ENCODE measurements around the gene KCNJ10. TPM values are rescaled to one million over a fixed set of nuclear protein-coding genes. Genes with fewer than 3 reads are reported as not detected.

KCNJ10 gene
- polyA plus RNA-seq, 1 donor (not counting 4 experiments of a cell fraction or from before 2014, with no cell fraction given) = not detected

DNA sequence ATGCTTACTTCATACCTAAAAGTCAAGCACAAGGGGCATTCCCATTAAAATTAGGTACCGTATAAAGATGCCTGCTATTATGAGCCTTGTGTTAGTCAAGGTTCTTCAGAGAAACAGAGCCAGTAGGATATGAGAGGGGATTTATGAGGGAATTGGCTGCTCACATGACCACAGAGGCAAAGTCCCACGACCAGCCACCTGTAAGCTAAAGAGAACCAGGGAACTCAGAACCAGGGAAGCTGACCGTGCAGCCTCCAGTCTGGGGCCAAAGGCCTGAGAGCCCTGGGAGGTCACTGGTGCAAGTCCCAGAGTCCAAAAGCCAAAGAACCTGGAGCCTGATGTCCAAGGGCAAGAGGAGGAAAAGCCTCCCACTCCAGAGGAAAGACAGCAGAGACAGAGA, 58.2 kb downstream of the KCNJ10 start:
- FAIRE-seq = no peak
- no peaks in the 10 kb centered on the region for H3K27me3 ChIP-seq (ENCODE audit: control insufficient read depth, extremely low read depth, insufficient read depth, low read length)
- peaks cover 3% of the 10 kb centered on the region for H3K4me1 ChIP-seq (ENCODE audit: control insufficient read depth, extremely low read depth, insufficient read depth, low read length)
- no peak overlapping the region for H3K9ac ChIP-seq (ENCODE audit: control insufficient read depth, extremely low read depth, insufficient read depth, low read length)
- H3K4me2 ChIP-seq (ENCODE audit: control insufficient read depth, extremely low read depth, insufficient read depth, low read depth, low read length) = no peak overlapping the region
- H3K9me1 ChIP-seq (ENCODE audit: control insufficient read depth, extremely low read depth, insufficient read depth, low read length) = no peaks in the 10 kb centered on the region
- H3K9me3 ChIP-seq (ENCODE audit: control insufficient read depth, low read depth, low read length) = no peaks in the 10 kb centered on the region
- no peak overlapping the region for H3K4me3 ChIP-seq (ENCODE audit: control insufficient read depth in 2 of 3, extremely low read depth in 1 of 3, insufficient read depth in 2 of 3, low read depth in 1 of 3, low read length in 3 of 3)
- dilution Hi-C loops (cut with MboI; ENCODE audit: extremely low pct_ligation_motif_present, low sequenced_read_pairs) = no loop called here
- TF ChIP-seq EZH2 (IDR thresholded peaks at IDR 0.05; ENCODE audit: low read length) = no peak
- TF ChIP-seq, protein P1, sequence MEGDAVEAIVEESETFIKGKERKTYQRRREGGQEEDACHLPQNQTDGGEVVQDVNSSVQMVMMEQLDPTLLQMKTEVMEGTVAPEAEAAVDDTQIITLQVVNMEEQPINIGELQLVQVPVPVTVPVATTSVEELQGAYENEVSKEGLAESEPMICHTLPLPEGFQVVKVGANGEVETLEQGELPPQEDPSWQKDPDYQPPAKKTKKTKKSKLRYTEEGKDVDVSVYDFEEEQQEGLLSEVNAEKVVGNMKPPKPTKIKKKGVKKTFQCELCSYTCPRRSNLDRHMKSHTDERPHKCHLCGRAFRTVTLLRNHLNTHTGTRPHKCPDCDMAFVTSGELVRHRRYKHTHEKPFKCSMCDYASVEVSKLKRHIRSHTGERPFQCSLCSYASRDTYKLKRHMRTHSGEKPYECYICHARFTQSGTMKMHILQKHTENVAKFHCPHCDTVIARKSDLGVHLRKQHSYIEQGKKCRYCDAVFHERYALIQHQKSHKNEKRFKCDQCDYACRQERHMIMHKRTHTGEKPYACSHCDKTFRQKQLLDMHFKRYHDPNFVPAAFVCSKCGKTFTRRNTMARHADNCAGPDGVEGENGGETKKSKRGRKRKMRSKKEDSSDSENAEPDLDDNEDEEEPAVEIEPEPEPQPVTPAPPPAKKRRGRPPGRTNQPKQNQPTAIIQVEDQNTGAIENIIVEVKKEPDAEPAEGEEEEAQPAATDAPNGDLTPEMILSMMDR (optimal IDR thresholded peaks at IDR 0.05 in 1 of 3, IDR thresholded peaks at IDR 0.05 in 1 of 3, conservative IDR thresholded peaks at IDR 0.05 in 1 of 3; ENCODE audit: extremely low read depth in 1 of 3, insufficient read depth in 2 of 3, low read length in 3 of 3) = no peak
- no peaks in the 10 kb centered on the region for H3K36me3 ChIP-seq (ENCODE audit: control insufficient read depth in 2 of 2, extremely low read depth in 1 of 2, insufficient read depth in 2 of 2, low read length in 2 of 2)
- no peak overlapping the region for H2AFZ ChIP-seq (ENCODE audit: control insufficient read depth, low read length)
- H4K20me1 ChIP-seq (ENCODE audit: control insufficient read depth, extremely low read depth, insufficient read depth, low read length) = no peaks in the 10 kb centered on the region
- DNase-seq (ENCODE audit: low read depth, low spot score) = no peak
- no peak overlapping the region for H3K27ac ChIP-seq (ENCODE audit: control insufficient read depth, insufficient read depth, low read length)
- H3K79me2 ChIP-seq (ENCODE audit: control insufficient read depth, insufficient read depth, low read length) = no peaks in the 10 kb centered on the region

DNA sequence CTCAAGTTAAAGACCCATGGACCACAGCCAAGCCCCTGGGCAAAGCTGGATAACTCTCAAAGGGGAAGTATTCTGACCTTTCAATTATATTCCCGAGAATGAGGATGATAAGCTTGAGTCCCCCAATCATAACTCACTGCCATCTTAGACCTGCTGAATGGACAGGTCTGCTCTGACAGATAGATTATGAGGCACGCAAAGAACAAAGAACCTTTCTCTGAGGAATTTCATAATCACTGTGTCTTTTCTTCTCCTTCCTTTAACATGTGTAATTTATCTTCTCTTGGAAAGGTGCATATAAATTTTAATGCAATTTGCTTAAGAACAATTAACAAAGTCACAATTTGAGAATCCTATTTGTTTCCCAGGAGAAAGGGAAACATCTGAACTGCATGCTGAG, 60.2 kb downstream of the KCNJ10 start:
- Histone ChIP-seq H3K9me1 (ENCODE audit: control insufficient read depth, extremely low read depth, insufficient read depth, low read length) (no peaks in the 10 kb centered on the region), H3K4me2 (ENCODE audit: control insufficient read depth, extremely low read depth, insufficient read depth, low read depth, low read length) (no peak overlapping the region), H3K4me3 (ENCODE audit: control insufficient read depth in 2 of 3, extremely low read depth in 1 of 3, insufficient read depth in 2 of 3, low read depth in 1 of 3, low read length in 3 of 3) (no peak overlapping the region), H4K20me1 (ENCODE audit: control insufficient read depth, extremely low read depth, insufficient read depth, low read length) (no peaks in the 10 kb centered on the region), H3K36me3 (ENCODE audit: control insufficient read depth in 2 of 2, extremely low read depth in 1 of 2, insufficient read depth in 2 of 2, low read length in 2 of 2) (no peaks in the 10 kb centered on the region), H3K9ac (ENCODE audit: control insufficient read depth, extremely low read depth, insufficient read depth, low read length) (no peak overlapping the region), H3K79me2 (ENCODE audit: control insufficient read depth, insufficient read depth, low read length) (no peaks in the 10 kb centered on the region), H3K9me3 (ENCODE audit: control insufficient read depth, low read depth, low read length) (no peaks in the 10 kb centered on the region), H2AFZ (ENCODE audit: control insufficient read depth, low read length) (no peak overlapping the region), H3K27ac (ENCODE audit: control insufficient read depth, insufficient read depth, low read length) (no peak overlapping the region), H3K27me3 (ENCODE audit: control insufficient read depth, extremely low read depth, insufficient read depth, low read length) (no peaks in the 10 kb centered on the region), H3K4me1 (ENCODE audit: control insufficient read depth, extremely low read depth, insufficient read depth, low read length) (peaks cover 3% of the 10 kb centered on the region)
- TF ChIP-seq EZH2 (IDR thresholded peaks at IDR 0.05; ENCODE audit: low read length) = no peak
- TF ChIP-seq, protein P1 (optimal IDR thresholded peaks at IDR 0.05 in 1 of 3, IDR thresholded peaks at IDR 0.05 in 1 of 3, conservative IDR thresholded peaks at IDR 0.05 in 1 of 3; ENCODE audit: extremely low read depth in 1 of 3, insufficient read depth in 2 of 3, low read length in 3 of 3) = no peak
- no peak for FAIRE-seq
- dilution Hi-C loops (cut with MboI; ENCODE audit: extremely low pct_ligation_motif_present, low sequenced_read_pairs) = no loop called here
- DNase-seq (ENCODE audit: low read depth, low spot score) = no peak

Measured in keratinocyte (primary cell).